NCI-H146 treated with DMSO at 0.1 percent for 48 hours (cell line): ENCODE measurements around the gene GOPC.
"Not testable (repeated sequence)": the region's sequence is repeated elsewhere in the genome, so short reads cannot be mapped to it uniquely, and the experiment has no call there.

Experiments
- DNase-seq: peaks from one replicate; lab custom pipeline; 2025; ENCODE audit not compliant: unreplicated experiment; lab: John Stamatoyannopoulos, UW

Gene GOPC

GRCh38 chr6:117518870-117519269 lies 83.4 kb downstream of the GOPC start:
- no peak for DNase-seq

- not testable (repeated sequence) for DNase-seq
Observed at GRCh38 chr6:117517995-117518394, 84.3 kb downstream of the GOPC start.

- DNase-seq, result no peak
Observed at GRCh38 chr6:117515326-117515725, 87.0 kb downstream of the GOPC start.

GRCh38 chr6:117514655-117515054 lies 87.7 kb downstream of the GOPC start:
- DNase-seq, result no peak

- DNase-seq, result no peak
Observed at GRCh38 chr6:117513778-117514365, 88.4 kb downstream of the GOPC start.

GRCh38 chr6:117512987-117513573 lies 89.2 kb downstream of the GOPC start:
- no peak for DNase-seq

- DNase-seq, result no peak
Observed at GRCh38 chr6:117512056-117512828, 90.1 kb downstream of the GOPC start.
